ENCODE measurements around the gene R3HDML. TPM values are rescaled to one million over a fixed set of nuclear protein-coding genes. Genes with fewer than 3 reads are reported as not detected.
"Not testable (repeated sequence)": the region's sequence is repeated elsewhere in the genome, so short reads cannot be mapped to it uniquely, and the experiment has no call there.

R3HDML gene
- polyA plus RNA-seq, 12 donors, result not detected

DNA sequence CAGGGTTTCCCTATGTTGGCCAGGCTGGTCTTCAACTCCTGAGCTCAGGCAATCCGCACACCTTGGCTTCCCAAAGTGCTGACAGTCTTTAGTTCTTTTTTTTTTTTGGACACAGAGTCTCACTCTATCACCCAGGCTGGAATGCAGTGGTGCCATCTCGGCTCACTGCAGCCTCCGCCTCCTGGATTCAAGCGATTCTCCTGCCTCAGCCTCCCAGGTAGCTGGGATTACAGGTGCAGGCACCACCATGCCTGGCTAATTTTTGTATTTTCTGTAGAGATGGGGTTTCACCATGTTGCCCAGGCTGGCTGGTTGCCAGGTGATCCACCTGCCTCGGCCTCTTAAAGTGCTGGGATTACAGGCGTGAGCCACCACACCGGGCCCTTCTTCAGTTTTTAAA lies 9.1 kb upstream of the R3HDML start:
- not testable (repeated sequence) for DNase-seq

GRCh38 chr20:44328428-44328827 lies 8.4 kb upstream of the R3HDML start:
- no peak for DNase-seq

DNA sequence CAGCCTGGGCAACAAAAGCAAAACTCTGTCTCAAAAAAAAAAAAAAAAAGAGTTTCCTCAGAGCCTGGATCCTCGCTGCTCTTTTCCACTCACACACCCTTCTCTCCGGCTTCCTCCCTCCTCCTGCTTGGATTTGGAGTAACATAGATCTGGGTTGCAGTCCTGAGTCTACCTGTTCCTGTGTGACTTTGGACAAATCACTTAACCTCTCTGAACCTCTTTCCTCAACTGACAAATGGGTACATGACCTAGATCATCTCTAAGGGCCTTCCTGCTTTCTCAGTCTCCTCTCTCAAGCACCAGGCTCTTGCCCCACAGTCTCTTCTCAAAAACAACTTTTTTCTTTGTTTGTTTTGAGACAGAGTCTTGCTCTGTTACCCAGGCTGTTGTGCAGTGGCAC lies 5.6 kb upstream of the R3HDML start:
- no peak for DNase-seq

- no peak for DNase-seq
Observed at GRCh38 chr20:44334306-44334705, 2.5 kb upstream of the R3HDML start.

GRCh38 chr20:44334709-44335108 lies 2.1 kb upstream of the R3HDML start:
- no peak for DNase-seq

DNA sequence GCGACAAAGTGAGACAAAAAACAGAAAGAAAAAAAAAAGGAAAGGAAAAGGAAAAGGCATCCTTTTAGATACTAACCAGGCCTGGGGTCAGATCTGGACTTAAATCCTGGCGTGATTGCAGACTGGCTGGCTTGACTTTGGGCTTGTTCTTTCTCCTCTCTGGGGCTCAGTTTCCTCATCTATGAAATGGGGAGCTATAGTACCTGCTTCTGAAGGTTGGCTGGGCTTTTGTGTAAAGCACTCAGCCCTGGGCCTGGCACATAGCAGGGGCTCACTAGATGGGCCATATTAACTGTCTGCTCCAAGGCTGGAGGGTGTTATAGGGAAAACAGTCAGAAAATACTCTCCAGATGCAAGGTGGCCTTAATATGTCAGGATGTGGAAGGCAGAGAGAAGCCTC lies 1.2 kb upstream of the R3HDML start:
- no peak for DNase-seq

- no peak for DNase-seq
Observed at GRCh38 chr20:44336086-44336485, 757 bp upstream of the R3HDML start.

- no peak for DNase-seq
Observed at GRCh38 chr20:44342248-44342647, 5.4 kb downstream of the R3HDML start.

- no peak for DNase-seq
Observed at GRCh38 chr20:44343162-44343675, 6.4 kb downstream of the R3HDML start.

- no peak for DNase-seq
Observed at GRCh38 chr20:44344723-44345122, 7.9 kb downstream of the R3HDML start.

DNA sequence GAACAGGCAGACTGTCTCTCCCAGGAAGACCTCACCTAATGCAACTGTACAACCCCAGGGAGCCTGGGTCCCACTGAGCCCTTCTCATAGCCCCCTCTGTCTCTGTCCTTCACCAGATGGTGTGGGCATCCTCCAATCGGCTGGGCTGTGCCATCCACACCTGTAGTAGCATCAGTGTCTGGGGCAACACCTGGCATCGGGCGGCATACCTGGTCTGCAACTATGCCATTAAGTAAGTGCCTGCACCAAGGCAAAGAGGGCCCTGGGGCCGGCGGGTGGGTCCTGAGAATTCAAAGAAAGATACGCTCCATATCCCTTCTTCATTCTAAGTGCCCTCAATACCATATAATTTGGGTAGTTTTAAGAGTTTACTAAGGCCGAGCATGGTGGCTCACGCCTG lies 8.3 kb downstream of the R3HDML start:
- no peak for DNase-seq

- DNase-seq, result not testable (repeated sequence)
Observed at GRCh38 chr20:44345941-44346340, 9.1 kb downstream of the R3HDML start.

- no peak for DNase-seq
Observed at GRCh38 chr20:44348168-44348659, 11.4 kb downstream of the R3HDML start.

GRCh38 chr20:44349349-44349748 lies 12.5 kb downstream of the R3HDML start:
- DNase-seq, result no peak

DNA sequence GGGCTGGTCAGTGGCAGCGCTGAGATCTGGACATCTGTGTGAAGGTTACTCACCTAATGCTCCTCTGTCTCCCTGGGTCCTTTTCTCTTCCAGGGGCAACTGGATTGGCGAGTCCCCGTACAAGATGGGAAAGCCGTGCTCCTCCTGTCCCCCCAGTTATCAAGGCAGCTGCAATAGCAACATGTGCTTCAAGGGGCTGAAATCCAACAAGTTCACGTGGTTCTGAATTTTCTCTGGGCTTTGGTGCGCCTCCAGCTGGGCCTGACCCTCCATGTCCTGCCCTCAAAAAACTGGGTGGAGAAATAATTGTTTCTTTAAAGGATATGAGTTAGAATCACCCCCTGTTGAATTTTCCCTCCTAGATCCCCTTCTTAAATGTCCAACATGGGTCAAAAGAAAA lies 13.7 kb downstream of the R3HDML start:
- DNase-seq, result no peak

DNA sequence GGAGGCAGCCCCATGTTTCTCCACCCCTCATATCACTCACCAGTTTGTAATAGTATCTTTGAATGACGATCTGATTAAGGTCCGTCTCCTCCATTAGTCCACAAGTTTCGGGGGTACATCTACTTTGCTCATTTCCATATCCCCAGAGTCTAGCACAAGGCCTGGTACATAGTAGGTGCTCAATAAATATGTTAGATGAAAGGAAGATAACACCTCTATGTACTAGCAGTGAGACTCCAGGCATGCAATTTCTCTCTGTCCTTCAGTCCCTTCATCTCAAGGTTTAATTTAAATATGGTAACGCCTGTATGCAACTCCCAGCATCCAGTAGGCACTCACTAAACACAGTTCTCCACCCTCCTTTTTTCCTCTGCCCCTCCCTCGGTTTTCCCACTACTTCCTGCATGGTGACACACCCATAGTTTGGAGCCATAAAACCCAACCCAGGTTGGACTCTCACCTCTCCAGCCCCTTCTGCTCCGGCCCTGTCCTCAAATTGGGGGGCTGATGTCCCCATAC lies 18.2 kb downstream of the R3HDML start:
- no peak for DNase-seq

DNA sequence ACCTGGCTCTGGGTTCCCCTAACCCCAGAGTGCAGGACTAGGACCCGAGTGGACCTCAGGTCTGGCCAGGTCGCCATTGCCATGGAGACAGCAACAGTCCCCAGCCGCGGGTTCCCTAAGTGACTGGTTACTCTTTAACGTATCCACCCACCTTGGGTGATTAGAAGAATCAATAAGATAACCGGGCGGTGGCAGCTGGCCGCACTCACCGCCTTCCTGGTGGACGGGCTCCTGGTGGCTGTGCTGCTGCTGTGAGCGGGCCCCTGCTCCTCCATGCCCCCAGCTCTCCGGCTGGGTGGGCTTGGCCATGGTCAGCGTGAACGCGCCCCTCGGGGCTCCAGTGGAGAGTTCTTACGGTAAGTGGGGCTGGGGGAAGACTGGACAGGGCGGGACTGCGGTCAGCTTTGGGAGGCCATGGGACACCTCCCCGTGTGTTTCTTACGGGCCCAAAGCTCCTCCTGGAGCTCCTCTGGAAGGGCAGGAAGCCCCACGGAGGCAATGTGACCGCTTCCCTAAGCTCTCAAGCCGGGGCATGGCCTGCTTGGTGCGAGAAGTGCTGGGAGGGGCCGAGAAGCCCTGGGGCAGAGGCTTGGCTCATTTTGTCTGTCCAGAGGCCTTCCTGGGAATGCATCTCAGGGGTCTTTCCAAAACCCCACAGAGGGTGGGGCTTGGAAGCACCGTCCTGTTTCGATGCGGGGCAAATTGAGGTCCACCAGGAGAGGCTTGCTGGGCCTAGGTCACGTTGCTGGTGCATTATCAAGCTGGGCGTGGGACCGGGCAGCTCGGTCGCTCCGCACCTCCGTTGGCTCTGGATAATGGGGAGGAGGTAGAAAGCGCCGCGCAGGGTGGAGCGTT lies 18.9 kb downstream of the R3HDML start, which contains the start of gene HNF4A:
Gene HNF4A, plus strand, starts transcription at position 202 of the 855 bp plus-strand sequence. Its CDS starts 106 bp downstream, at position 308.
- DNase-seq, result no peak

DNA sequence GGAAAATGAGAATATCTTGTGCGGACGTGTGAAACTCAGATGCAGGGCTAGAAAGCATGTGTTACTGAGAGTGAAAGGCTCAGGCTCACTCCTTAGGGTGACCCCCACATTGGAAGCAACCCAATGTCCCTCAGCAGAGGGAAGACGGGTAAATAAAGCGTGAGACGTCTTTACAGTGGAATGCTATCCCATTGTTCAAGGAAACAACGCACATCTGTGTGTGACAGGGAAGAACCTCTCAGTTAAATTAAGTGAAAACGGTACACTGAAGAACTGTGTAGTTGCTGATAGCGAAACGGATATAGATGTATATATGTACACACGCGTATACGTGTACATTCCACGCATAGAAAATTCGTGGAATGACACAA lies 19.5 kb downstream of the R3HDML start:
- DNase-seq, result no peak

- DNase-seq, result no peak
Observed at GRCh38 chr20:44357020-44357419, 20.2 kb downstream of the R3HDML start.

DNA sequence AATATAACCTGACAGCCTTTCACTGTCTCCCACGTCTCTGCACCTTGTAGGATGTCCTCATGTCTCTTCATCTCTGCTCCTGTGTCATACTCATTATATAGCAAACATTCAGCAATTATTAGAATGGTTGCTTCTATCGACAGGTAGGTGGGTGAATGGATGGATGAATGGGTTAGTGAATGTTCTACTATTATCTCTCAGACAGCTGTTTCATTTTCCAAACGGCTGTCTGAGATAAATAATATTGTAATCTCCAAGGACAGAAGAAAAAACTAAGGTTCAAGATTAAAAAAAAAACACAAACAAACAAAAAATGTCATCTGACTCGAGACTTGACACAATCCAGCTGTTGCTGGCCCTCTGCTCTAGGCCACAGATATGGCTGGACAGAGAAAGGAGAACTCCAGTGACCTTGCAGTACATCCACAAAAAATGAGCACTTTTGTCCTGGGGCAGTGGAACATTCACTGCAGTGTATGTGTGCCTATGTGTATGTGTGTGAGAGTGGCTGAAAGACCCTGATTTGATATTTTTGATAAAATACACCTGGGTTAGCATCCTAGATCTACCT lies 20.8 kb downstream of the R3HDML start:
- no peak for DNase-seq

DNA sequence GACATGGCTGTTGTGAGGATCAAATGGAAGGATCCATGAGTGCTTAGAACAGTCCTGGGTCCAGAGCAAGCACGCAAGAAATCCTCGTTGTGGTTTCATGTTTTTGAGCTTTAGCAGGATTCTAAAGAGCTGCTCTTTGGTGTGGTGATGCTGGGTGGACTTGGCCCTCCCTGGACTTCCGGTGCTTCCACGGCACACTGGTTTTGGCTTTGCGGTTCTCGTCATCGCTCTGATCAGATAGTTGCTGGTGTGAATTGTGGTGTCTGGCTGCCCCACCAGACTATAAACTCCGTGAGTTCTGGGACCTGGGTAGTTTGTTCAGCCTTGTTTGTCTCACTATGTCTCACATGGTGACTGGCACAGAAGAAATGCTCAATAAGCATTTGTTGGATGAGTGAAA lies 21.9 kb downstream of the R3HDML start:
- DNase-seq, result no peak

GRCh38 chr20:44360221-44360620 lies 23.4 kb downstream of the R3HDML start:
- DNase-seq, result no peak

GRCh38 chr20:44361021-44361420 lies 24.2 kb downstream of the R3HDML start:
- DNase-seq, result no peak
